ENCODE results near the gene CERS2.

The CERS2 gene

DNA sequence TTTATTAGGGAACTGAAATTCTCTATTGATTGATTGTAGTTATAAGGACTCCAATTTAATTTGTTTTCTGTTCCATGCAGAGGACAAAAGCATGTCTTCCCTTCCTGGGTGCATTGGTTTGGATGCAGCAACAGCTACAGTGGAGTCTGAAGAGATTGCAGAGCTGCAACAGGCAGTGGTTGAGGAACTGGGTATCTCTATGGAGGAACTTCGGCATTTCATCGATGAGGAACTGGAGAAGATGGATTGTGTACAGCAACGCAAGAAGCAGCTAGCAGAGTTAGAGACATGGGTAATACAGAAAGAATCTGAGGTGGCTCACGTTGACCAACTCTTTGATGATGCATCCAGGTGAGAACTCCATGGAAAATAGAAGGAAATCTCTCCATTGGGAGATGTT is 47.0 kb downstream of the CERS2 start:
- H3K4me3 ChIP-seq (ENCODE audit: low read length), result no peak overlapping the region
- no peak for TF ChIP-seq ZNF274 (IDR thresholded peaks at IDR 0.05; ENCODE audit: low read depth, low read length)

- TF ChIP-seq ZNF274 (IDR thresholded peaks at IDR 0.05; ENCODE audit: low read depth, low read length), result no peak
- H3K4me3 ChIP-seq (ENCODE audit: low read length), result peak within 1 kb of the TSS; percentile 94
Measured at GRCh38 chr1:150926097-150926741, 48.4 kb downstream of the CERS2 start, which contains the start of gene SETDB1. Gene SETDB1 (plus strand): TSS chr1:150926363. CDS start chr1:150927715, 1,352 bp downstream.

- no peak for TF ChIP-seq ZNF274 (IDR thresholded peaks at IDR 0.05; ENCODE audit: low read depth, low read length)
- no peak overlapping the region for H3K4me3 ChIP-seq (ENCODE audit: low read length)
Measured at GRCh38 chr1:150925080-150925479, 49.6 kb downstream of the CERS2 start.

DNA sequence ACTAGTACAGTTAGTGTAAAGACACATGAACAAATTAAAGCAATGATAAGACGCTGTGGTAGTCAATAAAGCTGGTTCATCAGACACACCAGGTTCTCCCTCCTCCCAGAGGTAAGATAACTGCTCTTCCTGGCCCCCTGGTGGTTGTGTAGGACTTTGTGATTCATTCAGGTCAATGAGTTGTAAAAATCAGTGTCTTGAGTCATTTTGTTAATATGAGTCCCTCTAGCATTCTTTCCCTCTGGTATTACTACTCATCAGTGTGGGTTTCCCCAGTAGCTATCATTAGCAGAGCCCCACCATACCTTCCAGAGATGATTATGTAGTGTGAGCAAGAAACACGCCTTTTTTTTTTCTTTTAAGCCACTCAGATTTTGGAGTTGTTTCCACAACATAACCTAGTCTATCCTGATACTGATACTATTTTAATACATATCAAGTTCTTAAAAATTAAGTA is 52.1 kb downstream of the CERS2 start:
- H3K4me3 ChIP-seq (ENCODE audit: low read length), result no peak overlapping the region
- no peak for TF ChIP-seq ZNF274 (IDR thresholded peaks at IDR 0.05; ENCODE audit: low read depth, low read length)

DNA sequence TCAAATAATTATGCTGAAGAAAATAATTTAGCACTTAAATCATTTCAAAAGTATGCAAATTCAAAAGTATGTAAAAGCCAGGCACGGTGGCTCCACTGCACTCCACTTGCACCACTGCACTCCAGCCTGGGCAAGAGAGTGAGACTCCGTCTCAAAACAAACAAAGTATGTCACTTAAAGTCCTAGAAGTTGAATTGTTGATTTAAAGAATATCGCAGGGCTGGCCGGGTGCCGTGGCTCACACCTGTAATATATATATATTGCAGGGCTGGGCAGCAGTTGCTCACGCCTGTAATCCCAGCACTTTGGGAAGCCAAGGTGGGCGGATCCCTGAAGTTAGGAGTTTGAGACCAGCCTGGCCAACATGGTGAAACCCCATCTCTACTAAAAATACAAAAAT is 57.2 kb downstream of the CERS2 start:
- TF ChIP-seq ZNF274 (IDR thresholded peaks at IDR 0.05; ENCODE audit: low read depth, low read length), result no peak

More for the DNA sequence above, 57.2 kb downstream of the CERS2 start:
- no peak overlapping the region for H3K4me3 ChIP-seq (ENCODE audit: low read length)

Data from GM08714 (cell line).